ENCODE data around the gene RAPGEF1. TPM values are rescaled to one million over a fixed set of nuclear protein-coding genes. Genes with fewer than 3 reads are reported as not detected.

Gene RAPGEF1
- total and polyA plus RNA-seq, 2 experiments from 2014 or later = 9.9 to 82.8 TPM

GRCh38 chr9:131618785-131619184 is 121.1 kb downstream of the RAPGEF1 start:
- Histone ChIP-seq H3F3A (replicated peaks; ENCODE audit: low read depth) (no peaks in the 10 kb centered on the region), H3K36me3 (ENCODE audit: insufficient read depth) (0 out of 2 replicates have a peak, but pooled peaks cover 6% of the 10 kb centered on the region), H4K20me1 (replicated peaks; ENCODE audit: insufficient read depth) (no peaks in the 10 kb centered on the region; the same call in none of the 2 replicates), H3K4me2 (no peak overlapping the region), H3K27ac (ENCODE audit: low read depth) (no peak overlapping the region), H3K4me1 (ENCODE audit: insufficient read depth) (no peaks in the 10 kb centered on the region), H3K79me2 (replicated peaks; ENCODE audit: insufficient read depth) (no peaks in the 10 kb centered on the region), H3K27me3 (ENCODE audit: insufficient read depth) (no peaks in the 10 kb centered on the region), H2AFZ (no peak overlapping the region), H3K4me3 (no peak overlapping the region), H3K9me2 (ENCODE audit: insufficient read depth) (no peaks in the 10 kb centered on the region)
- H3K4me3 Mint-ChIP-seq = no peak overlapping the region
- H3K9me3 Mint-ChIP-seq = no peaks in the 10 kb centered on the region
- TF ChIP-seq STAT1 (IDR thresholded peaks at IDR 0.05; ENCODE audit: unreplicated experiment) (no peak), NANOG (IDR thresholded peaks at IDR 0.05; ENCODE audit: borderline replicate concordance) (no peak), ZNF462 (CRISPR knock-in tag; IDR thresholded peaks at IDR 0.05) (no peak)
- H3K27ac Mint-ChIP-seq = no peak overlapping the region
- peaks cover 12% of the 10 kb centered on the region for H3K27me3 Mint-ChIP-seq (ENCODE audit: insufficient read depth, low read depth, poor library complexity)
- H3K4me1 Mint-ChIP-seq = peaks cover 13% of the 10 kb centered on the region
- ATAC-seq (no peak), DNase-seq (ENCODE audit: low spot score) (no peak)
- peaks cover 42% of the 10 kb centered on the region for H3K36me3 Mint-ChIP-seq (ENCODE audit: low read depth)

GRCh38 chr9:131618071-131618479 is 121.8 kb downstream of the RAPGEF1 start:
- Mint-ChIP-seq H3K27ac (peak overlapping the region; percentile 4; the same call in 1 of the 2 replicates), H3K27me3 (ENCODE audit: insufficient read depth, low read depth, poor library complexity) (peaks cover 9% of the 10 kb centered on the region), H3K4me3 (no peak overlapping the region), H3K36me3 (ENCODE audit: low read depth) (peaks cover 42% of the 10 kb centered on the region), H3K9me3 (no peaks in the 10 kb centered on the region), H3K4me1 (peaks cover 13% of the 10 kb centered on the region)
- DNase-seq (ENCODE audit: low spot score) (no peak), ATAC-seq (no peak)
- Histone ChIP-seq H3K4me2 (no peak overlapping the region), H4K20me1 (replicated peaks; ENCODE audit: insufficient read depth) (no peaks in the 10 kb centered on the region; the same call in 1 of the 2 replicates), H3F3A (replicated peaks; ENCODE audit: low read depth) (no peaks in the 10 kb centered on the region), H3K4me3 (no peak overlapping the region), H2AFZ (no peak overlapping the region), H3K27ac (ENCODE audit: low read depth) (no peak overlapping the region; the same call in 1 of the 2 replicates), H3K4me1 (ENCODE audit: insufficient read depth) (no peaks in the 10 kb centered on the region), H3K27me3 (ENCODE audit: insufficient read depth) (no peaks in the 10 kb centered on the region), H3K79me2 (replicated peaks; ENCODE audit: insufficient read depth) (no peaks in the 10 kb centered on the region), H3K9me2 (ENCODE audit: insufficient read depth) (no peaks in the 10 kb centered on the region), H3K36me3 (ENCODE audit: insufficient read depth) (0 out of 2 replicates have a peak, but pooled peaks cover 6% of the 10 kb centered on the region)
- TF ChIP-seq ZNF331 (CRISPR knock-in tag; IDR thresholded peaks at IDR 0.05; ENCODE audit: low read depth) = no peak
- no peak for TF ChIP-seq ETS1 (IDR thresholded peaks at IDR 0.05)
- TF ChIP-seq NANOG (IDR thresholded peaks at IDR 0.05; ENCODE audit: borderline replicate concordance) = no peak
- no peak for TF ChIP-seq POLR2AphosphoS5 (IDR thresholded peaks at IDR 0.05; ENCODE audit: low read depth)
- TF ChIP-seq JUNB (IDR thresholded peaks at IDR 0.05; ENCODE audit: unreplicated experiment) = no peak
- TF ChIP-seq REST (IDR thresholded peaks at IDR 0.05; ENCODE audit: unreplicated experiment) = no peak
- no peak for TF ChIP-seq ZNF114 (CRISPR knock-in tag; IDR thresholded peaks at IDR 0.05)
- no peak for TF ChIP-seq CREB1 (CRISPR knock-in tag; IDR thresholded peaks at IDR 0.05; ENCODE audit: low read depth)
- TF ChIP-seq EZH2phosphoT487 (IDR thresholded peaks at IDR 0.05; ENCODE audit: unreplicated experiment) = no peak
- TF ChIP-seq STAT1 (IDR thresholded peaks at IDR 0.05; ENCODE audit: unreplicated experiment) = no peak
- no peak for TF ChIP-seq EZH2 (IDR thresholded peaks at IDR 0.05; ENCODE audit: low read depth, unreplicated experiment)
